Left cardiac atrium (tissue), 4 donors: ENCODE measurements around the gene ARID5B. TPM values are rescaled to one million over a fixed set of nuclear protein-coding genes. Genes with fewer than 3 reads are reported as not detected.
A peak's percentile ranks its signal among the peaks of the same experiment; 100 is the strongest.

Experiments
- ATAC-seq, 2 donors: fragments of 200-7000 bp; cut with Tn5 transposase; one replicate each; pipeline ENCODE4 v1.9.1; 2020; ENCODE audit warnings: mild to moderate bottlenecking in 2 of 2, moderate library complexity in 2 of 2
- DNase-seq: peaks from one replicate; pipeline ENCODE4 v3.0.0-alpha.2; 2020
- intact Hi-C, 2 donors: fragments of 100-400 bp; cut with DNase I; formaldehyde crosslinking; loops; one replicate each; pipeline versions ENCODE4 v1.14.1 to v1.15.1; 2022 to 2023
- total RNA-seq, 2 donors: library from RNA; stranded (reverse); fragmentation: NEBNext Ultra II Directional; extraction: Animal tissue kit (Norgen Biotek cat#: 25700); gene quantifications; one replicate each; pipeline ENCODE4 v1.2.1, GENCODE V29; 2021
- donor health status: DM: no; HTN: yes; CAD: no.
- donor health status: DM: no; HTN: yes; CAD: no; lungs with severe emphysema.
- donor health status: DM: yes; HTN: yes; CAD: no.
- donor health status: Dilated cardiomyopathy.

Gene ARID5B
- total RNA-seq, 2 donors from 2014 or later = 36.5 to 37.9 TPM

DNA sequence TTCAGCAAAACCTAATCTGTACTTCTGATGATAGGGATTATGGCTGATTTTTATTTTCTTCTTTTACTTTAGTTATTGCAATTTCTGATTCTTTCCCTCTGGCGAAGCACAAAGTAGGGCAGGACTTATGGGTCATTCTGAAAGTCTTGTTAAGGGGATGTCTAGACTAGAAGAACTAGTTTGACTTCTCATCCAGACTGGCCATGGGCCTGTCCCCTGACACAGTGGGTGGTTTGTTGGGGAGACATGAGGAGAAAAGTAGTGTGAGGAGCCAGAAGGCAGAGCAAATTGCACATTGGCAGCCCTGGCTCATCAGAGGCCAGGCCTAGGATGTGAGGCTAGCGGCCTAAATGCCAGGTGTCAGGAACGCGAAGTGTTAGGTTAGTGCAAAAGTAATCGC, 214.3 kb downstream of the ARID5B start:
- intact Hi-C loops = no loop called here
- ATAC-seq (no peak), DNase-seq (no peak)

GRCh38 chr10:62116896-62117295, 215.4 kb downstream of the ARID5B start:
- DNase-seq (no peak), ATAC-seq (no peak)
- intact Hi-C loops = no loop called here

DNA sequence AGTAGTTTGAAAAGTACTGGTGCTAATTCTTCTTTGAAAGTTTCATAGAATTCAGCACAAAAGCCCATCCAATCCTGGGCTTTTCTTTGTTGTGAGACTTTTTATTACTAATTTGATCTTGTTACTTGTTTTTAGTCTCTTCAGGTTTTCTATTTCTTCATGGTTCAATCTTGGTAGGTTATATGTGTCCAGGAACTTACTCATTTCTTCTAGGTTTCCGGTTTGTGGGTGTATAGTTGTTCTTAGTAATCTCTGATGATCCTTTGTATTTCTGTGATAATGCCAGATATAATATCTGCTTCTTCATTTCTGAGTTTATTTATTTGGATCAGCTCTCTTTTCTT, 219.7 kb downstream of the ARID5B start:
- DNase-seq (no peak), ATAC-seq (no peak)
- intact Hi-C loops = no loop called here

- intact Hi-C loops = no loop called here
- DNase-seq (no peak), ATAC-seq (no peak)
Measured at GRCh38 chr10:62127975-62128374, 226.5 kb downstream of the ARID5B start.

- DNase-seq (peak; percentile 26), ATAC-seq (peak; percentile 50 to 75)
- intact Hi-C loops = no loop called here
Measured at GRCh38 chr10:62130948-62131347, 229.4 kb downstream of the ARID5B start.

GRCh38 chr10:62131724-62132123, 230.2 kb downstream of the ARID5B start:
- no peak for ATAC-seq

DNA sequence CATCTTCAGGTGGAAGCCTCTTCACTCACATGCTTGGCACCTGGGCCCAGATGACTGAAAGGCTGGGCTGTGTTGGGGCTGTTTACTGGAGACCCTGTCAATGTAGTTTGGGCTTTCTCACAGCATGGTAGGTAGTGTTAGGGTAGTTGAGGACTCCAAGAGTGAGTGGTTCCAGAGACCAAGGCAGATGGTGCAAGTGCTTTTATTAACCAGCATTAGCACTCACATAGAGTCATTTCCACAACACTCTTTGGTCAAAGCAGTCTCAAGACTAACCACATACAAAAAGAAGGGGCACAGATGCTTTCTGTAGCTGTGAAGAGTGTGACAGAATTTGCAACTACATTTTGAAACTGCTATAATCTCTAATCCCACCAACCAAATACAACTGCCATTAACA, 232.1 kb downstream of the ARID5B start:
- intact Hi-C loops = no loop called here
- ATAC-seq (no peak), DNase-seq (no peak)

More at GRCh38 chr10:62131724-62132123, 230.2 kb downstream of the ARID5B start:
- no peak for DNase-seq
- intact Hi-C loops = no loop called here

DNA sequence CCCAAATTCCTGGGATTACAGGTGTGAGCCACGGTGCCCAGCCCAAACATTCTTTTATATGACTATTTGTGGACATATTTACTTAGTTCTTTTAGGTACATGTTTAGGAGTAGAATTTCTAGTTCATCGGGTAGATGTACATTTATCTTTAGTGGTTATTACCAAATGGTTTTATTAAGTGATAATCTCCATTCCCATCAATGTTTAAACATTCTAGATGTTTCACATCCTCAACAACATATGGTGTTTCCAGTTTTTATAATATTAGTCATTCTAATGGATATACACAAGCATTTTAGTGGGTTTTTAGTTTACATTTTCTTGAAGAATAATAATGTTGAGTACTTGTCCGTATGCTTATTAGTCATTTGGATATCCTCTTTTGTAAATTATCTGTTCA, 235.4 kb downstream of the ARID5B start:
- ATAC-seq (no peak), DNase-seq (no peak)
- intact Hi-C loops = no loop called here

Other genes starting within 250 kb of the ARID5B start
- not detected for gene CABCOCO1, start 238.8 kb upstream of the ARID5B start, total RNA-seq